RPMI8226 (cell line): Measurements from ENCODE around the gene CDH13.

Experiments used
- DNase-seq: peaks from one replicate; pipeline ENCODE4 v3.0.0-alpha.2; 2015

The CDH13 gene

GRCh38 chr16:83714286-83714685, 1087.5 kb downstream of the CDH13 start:
- DNase-seq: no peak

- DNase-seq: no peak
Observed at GRCh38 chr16:83715217-83715920, 1088.6 kb downstream of the CDH13 start.

GRCh38 chr16:83717308-83717707, 1090.5 kb downstream of the CDH13 start:
- DNase-seq: no peak

GRCh38 chr16:83717814-83718213, 1091.0 kb downstream of the CDH13 start:
- no peak for DNase-seq

GRCh38 chr16:83720213-83720612, 1093.4 kb downstream of the CDH13 start:
- no peak for DNase-seq

GRCh38 chr16:83720981-83721380, 1094.2 kb downstream of the CDH13 start:
- DNase-seq: no peak

- DNase-seq: no peak
Observed at GRCh38 chr16:83721676-83722075, 1094.9 kb downstream of the CDH13 start.

- no peak for DNase-seq
Observed at GRCh38 chr16:83722456-83723183, 1095.9 kb downstream of the CDH13 start.

GRCh38 chr16:83723244-83723643, 1096.5 kb downstream of the CDH13 start:
- DNase-seq: no peak

- no peak for DNase-seq
Observed at GRCh38 chr16:83723901-83724300, 1097.1 kb downstream of the CDH13 start.

GRCh38 chr16:83724585-83724984, 1097.8 kb downstream of the CDH13 start:
- DNase-seq: no peak

GRCh38 chr16:83725313-83725712, 1098.5 kb downstream of the CDH13 start:
- DNase-seq: no peak

GRCh38 chr16:83727018-83727417, 1100.2 kb downstream of the CDH13 start:
- DNase-seq: no peak

- no peak for DNase-seq
Observed at GRCh38 chr16:83727751-83728352, 1101.1 kb downstream of the CDH13 start.

GRCh38 chr16:83728492-83728891, 1101.7 kb downstream of the CDH13 start:
- DNase-seq: no peak

GRCh38 chr16:83730812-83731211, 1104.0 kb downstream of the CDH13 start:
- DNase-seq: no peak

- DNase-seq: no peak
Observed at GRCh38 chr16:83732536-83732935, 1105.8 kb downstream of the CDH13 start.

- peak; percentile 57 for DNase-seq
Observed at GRCh38 chr16:83733301-83733700, 1106.5 kb downstream of the CDH13 start.

- no peak for DNase-seq
Observed at GRCh38 chr16:83734136-83734535, 1107.4 kb downstream of the CDH13 start.

GRCh38 chr16:83737729-83738354, 1111.1 kb downstream of the CDH13 start:
- no peak for DNase-seq

GRCh38 chr16:83738923-83739503, 1112.2 kb downstream of the CDH13 start:
- DNase-seq: no peak

- no peak for DNase-seq
Observed at GRCh38 chr16:83742124-83742899, 1115.5 kb downstream of the CDH13 start.
